HG03342 (cell line): Measurements from ENCODE around the gene CDH15.
"Not testable (repeated sequence)": the region's sequence is repeated elsewhere in the genome, so short reads cannot be mapped to it uniquely, and the experiment has no call there.

Experiments used
- ATAC-seq: cut with Tn5 transposase; IDR thresholded peaks from one replicate; pipeline ENCODE4 v1.9.1; 2021; ENCODE audit warnings: mild to moderate bottlenecking, moderate library complexity; ENCODE audit not compliant: unreplicated experiment

CDH15 gene

GRCh38 chr16:89172171-89172527, 601 bp downstream of the CDH15 start:
- ATAC-seq = no peak

- ATAC-seq = no peak
Observed at GRCh38 chr16:89172528-89173173, 1.1 kb downstream of the CDH15 start.

DNA sequence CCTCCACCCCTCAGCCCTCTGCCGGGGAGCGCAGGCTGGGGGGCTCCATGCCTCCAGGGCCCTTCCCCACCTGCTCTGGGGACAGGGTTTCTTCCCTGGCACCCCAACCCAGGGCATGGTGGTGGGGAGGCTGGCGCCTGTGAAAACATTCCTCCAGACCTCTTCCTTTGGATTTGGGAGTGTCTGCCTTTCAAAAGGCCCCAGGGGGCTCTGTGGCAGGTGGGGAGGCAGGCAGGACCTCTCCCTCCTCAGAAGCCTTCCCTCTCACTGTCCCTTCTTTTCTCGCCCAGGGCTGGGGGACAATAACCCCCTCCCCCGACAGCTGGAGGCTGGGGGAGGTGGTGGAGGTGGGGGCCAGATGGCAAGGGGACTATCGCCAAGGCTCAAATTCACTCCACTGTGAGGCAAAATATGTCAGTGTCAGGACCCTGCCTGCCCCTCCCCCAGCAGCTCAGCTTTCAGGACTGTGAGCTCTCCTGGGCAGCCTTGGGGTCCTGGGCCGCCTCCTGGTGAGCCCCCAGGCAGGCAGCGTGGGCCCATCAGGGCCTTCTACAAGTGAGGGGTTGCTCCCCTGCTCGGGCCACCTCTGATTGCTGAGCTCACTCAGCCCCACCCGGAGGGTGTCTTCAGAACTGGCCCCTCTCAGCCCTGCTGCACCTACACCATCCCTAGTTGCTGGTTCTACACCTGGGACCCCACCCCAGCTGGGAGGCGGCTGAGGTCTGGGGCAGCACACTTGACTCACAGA, 1.8 kb downstream of the CDH15 start:
- no peak for ATAC-seq

- no peak for ATAC-seq
Observed at GRCh38 chr16:89174055-89174827, 2.7 kb downstream of the CDH15 start.

- no peak for ATAC-seq
Observed at GRCh38 chr16:89174877-89175276, 3.3 kb downstream of the CDH15 start.

DNA sequence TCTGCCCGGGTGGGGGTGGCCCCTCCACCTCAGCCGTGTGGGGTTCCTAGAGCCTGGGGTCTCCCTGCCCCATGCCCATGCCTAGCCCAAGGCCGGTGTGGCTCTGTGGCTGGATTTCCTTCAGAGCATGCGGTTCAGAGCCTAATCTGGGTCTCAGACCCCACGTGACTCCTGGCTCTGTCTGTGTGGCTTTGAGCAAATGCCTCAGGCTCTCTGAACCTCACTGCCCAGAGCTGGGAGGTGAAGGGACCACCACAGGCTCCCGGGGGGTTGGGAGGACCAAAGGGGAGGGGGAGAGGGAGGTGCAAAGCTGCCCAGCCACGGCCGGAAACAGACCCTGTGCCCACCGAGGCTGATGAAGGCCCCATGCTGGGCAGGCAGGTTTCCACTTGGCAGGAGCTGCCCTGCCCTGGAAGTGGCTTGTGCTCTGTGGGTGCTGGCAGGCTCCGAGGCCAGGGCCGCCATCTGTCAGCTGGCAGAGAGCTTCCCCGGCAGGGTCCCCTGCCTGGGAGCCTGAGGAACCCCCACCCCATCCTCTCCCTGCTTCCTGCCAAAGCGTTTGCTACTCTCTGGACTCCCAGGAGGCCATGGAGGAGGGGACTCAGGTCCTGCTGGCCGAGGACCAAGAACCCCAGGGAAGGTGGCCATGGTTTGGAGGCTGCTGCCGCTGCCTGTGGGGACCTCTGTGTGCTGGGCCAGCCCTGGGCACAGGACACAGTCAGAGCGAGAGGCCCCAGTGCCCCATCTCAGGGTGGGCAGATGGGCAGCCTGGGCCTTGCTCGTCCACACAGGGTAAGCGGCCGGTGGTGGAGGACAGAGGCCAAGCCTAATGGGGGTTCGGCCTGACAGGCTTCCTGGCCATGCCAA, 4.0 kb downstream of the CDH15 start:
- ATAC-seq = no peak

DNA sequence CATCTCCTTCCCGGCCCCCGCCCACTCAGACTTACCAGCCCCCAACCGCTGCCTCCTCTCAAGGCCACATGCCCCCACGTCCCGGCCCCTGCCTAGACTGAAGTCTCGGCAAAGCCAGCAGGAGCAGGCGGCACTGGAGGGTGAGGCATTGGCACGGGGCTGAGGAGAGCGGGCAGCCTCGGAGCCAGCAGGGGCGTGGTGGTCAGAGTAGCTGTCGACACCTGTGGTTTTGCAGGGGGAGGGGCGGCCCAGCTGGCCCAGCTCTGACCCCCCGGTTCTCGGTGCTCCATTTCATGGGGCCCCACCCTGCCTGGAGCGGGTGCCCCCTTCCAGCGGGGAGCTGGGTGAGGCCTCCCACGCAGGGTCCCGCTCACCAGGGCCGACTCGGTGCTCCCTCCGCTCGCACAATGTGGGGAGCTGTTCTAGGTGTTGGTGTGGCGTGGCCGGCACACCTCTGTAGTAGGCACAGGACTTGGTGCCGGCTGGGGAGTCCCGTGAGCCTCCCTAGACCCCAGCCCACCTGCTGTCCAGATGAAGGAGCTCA, 4.7 kb downstream of the CDH15 start:
- ATAC-seq = no peak

DNA sequence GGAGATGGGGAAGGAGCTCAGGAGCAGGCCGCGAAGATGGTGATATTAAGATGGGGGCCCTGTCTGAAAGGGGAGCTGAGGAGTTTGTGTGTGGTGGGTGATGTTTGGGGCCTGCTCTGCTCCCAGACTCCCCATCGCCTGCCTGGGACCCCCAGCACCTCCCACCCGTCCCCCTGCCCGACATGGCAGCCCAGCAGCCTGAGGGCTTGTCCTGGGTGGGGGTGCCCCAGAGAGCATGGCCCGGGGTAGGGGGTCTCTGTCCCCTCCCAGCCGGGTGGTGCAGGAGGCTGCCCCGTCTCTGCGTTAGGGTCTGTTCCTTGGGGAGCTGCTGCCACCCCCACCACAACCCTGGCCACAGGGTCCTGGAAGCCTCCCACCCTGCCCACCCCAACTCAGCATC, 5.2 kb downstream of the CDH15 start:
- ATAC-seq = no peak

DNA sequence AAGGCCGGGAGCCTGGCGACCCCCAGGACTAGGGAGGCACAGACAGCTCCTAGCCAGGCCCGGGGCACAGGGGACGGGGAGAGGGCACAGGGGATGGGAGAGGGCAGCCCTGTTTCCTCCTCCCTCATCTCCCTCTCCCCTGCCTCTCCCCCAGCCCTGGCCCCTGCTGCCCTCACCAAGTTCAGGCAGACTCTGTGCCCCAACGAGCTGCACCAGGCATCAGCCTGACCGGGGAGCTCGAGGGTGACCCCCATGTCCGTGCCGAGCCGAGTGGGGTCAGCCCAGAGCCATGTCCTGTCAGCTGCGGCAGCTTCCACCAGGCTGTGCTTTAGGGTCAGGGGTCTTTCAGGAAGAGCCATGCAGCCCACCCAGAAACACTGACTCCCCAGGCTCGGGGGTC, 6.0 kb downstream of the CDH15 start:
- no peak for ATAC-seq

GRCh38 chr16:89178453-89179147, 7.1 kb downstream of the CDH15 start:
- ATAC-seq = no peak

- no peak for ATAC-seq
Observed at GRCh38 chr16:89179148-89179484, 7.6 kb downstream of the CDH15 start.

GRCh38 chr16:89179656-89180315, 8.2 kb downstream of the CDH15 start:
- no peak for ATAC-seq

- ATAC-seq = no peak
Observed at GRCh38 chr16:89183463-89183862, 11.9 kb downstream of the CDH15 start.

GRCh38 chr16:89183975-89184676, 12.6 kb downstream of the CDH15 start:
- ATAC-seq = no peak

GRCh38 chr16:89184677-89184932, 13.1 kb downstream of the CDH15 start:
- no peak for ATAC-seq

GRCh38 chr16:89184933-89185794, 13.6 kb downstream of the CDH15 start:
- ATAC-seq = no peak

DNA sequence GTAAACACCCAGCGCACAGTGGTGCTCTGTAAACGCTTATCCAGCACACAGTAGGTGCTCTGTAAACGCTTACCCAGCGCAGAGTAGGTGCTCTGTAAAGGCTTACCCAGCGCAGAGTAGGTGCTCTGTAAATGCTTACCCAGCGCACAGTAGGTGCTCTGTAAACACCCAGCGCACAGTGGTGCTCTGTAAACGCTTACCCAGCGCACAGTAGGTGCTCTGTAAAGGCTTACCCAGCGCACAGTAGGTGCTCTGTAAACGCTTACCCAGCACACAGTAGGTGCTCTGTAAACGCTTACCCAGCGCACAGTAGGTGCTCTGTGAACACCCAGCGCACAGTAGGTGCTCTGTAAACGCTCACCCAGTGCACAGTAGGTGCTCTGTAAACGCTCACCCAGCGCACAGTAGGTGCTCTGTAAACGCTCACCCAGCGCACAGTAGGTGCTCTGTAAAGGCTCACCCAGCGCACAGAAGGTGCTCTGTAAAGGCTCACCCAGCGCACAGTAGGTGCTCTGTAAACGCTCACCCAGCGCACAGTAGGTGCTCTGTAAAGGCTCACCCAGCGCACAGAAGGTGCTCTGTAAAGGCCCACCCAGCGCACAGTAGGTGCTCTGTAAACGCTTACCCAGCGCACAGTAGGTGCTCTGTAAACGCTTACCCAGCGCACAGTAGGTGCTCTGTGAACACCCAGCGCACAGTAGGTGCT, 14.5 kb downstream of the CDH15 start:
- ATAC-seq = not testable (repeated sequence)

- ATAC-seq = not testable (repeated sequence)
Observed at GRCh38 chr16:89186593-89187031, 15.1 kb downstream of the CDH15 start.
